Endodermal cell (in vitro differentiated cells): ENCODE data around the gene ARHGEF26. TPM values are rescaled to one million over a fixed set of nuclear protein-coding genes. Genes with fewer than 3 reads are reported as not detected.

Source experiments
- DNase-seq: peaks from one replicate; pipeline ENCODE4 v3.0.0-alpha.2; 2017
- H3K27ac ChIP-seq: 2 replicates; pipeline ENCODE4 v1.5.1; 2013; ENCODE audit warnings: mild to moderate bottlenecking, low read depth, low read length, moderate library complexity
- H3K27me3 ChIP-seq: 2 replicates; pipeline ENCODE4 v1.6.1; 2013; ENCODE audit warnings: mild to moderate bottlenecking, low read length, moderate library complexity; ENCODE audit not compliant: insufficient read depth, control insufficient read depth, poor library complexity, severe bottlenecking
- H3K36me3 ChIP-seq: 2 replicates; pipeline ENCODE4 v1.7.0; 2013; ENCODE audit warnings: mild to moderate bottlenecking, low read length, moderate library complexity; ENCODE audit not compliant: control insufficient read depth, insufficient read depth
- H3K4me1 ChIP-seq: one replicate; pipeline ENCODE4 v1.7.0; 2013; ENCODE audit warnings: low read length; ENCODE audit not compliant: control insufficient read depth, insufficient read depth
- H3K4me3 ChIP-seq: 2 replicates; pipeline ENCODE4 v1.5.1; 2013; ENCODE audit warnings: mild to moderate bottlenecking, low read length, moderate library complexity
- H3K9ac ChIP-seq: 2 replicates; pipeline ENCODE4 v1.6.1; 2013; ENCODE audit warnings: mild to moderate bottlenecking, low read length, moderate library complexity; ENCODE audit not compliant: poor library complexity, severe bottlenecking; ENCODE audit errors: extremely low read depth
- H3K9me3 ChIP-seq: 2 replicates; pipeline ENCODE4 v1.6.1; 2013; ENCODE audit warnings: mild to moderate bottlenecking, low read length, moderate library complexity; ENCODE audit not compliant: control insufficient read depth
- H3K27ac Mint-ChIP-seq: 2 replicates; pipeline ENCODE4 v1.8.0; 2020; ENCODE audit warnings: mixed read lengths
- H3K27me3 Mint-ChIP-seq: 2 replicates; pipeline ENCODE4 v1.8.0; 2021; ENCODE audit warnings: mild to moderate bottlenecking, mixed read lengths; ENCODE audit not compliant: insufficient read depth
- H3K36me3 Mint-ChIP-seq: 2 replicates; pipeline ENCODE4 v1.8.0; 2020; ENCODE audit warnings: low read depth, mixed read lengths
- H3K4me1 Mint-ChIP-seq: 2 replicates; pipeline ENCODE4 v1.8.0; 2020; ENCODE audit warnings: mixed read lengths
- H3K4me3 Mint-ChIP-seq: 2 replicates; pipeline ENCODE4 v1.8.0; 2020; ENCODE audit warnings: mild to moderate bottlenecking, moderate library complexity, mixed read lengths
- H3K9me3 Mint-ChIP-seq: 2 replicates; pipeline ENCODE4 v1.8.0; 2020; ENCODE audit warnings: mild to moderate bottlenecking, mixed read lengths
- WGBS, 2 experiments: methylation state at CpG; one replicate each; pipeline versions ENCODE4 v1.1.5 to v1.1.7; 2013; ENCODE audit warnings: missing lambda C conversion rate in 2 of 2, mixed read lengths in 1 of 2; ENCODE audit not compliant: insufficient coverage in 1 of 2, insufficient read length in 1 of 2; 5-methylcytosine and 5-hydroxymethylcytosine counted together
- total RNA-seq, 2 donors: library from RNA; stranded (reverse); fragmentation: NEBNext Ultra II Directional in 1 of 2; extraction: Animal tissue kit (Norgen Biotek cat#: 25700) in 1 of 2; gene quantifications; 2 replicates in 1 of 2; 3 replicates in 1 of 2; pipeline ENCODE4 v1.2.1, GENCODE V29; 2021
- TF ChIP-seq, protein P1 (sequence below): fragments of 200-600 bp; sonication (generic); conservative IDR thresholded peaks from 2 replicates; pipeline ENCODE4 v1.5.0; 2021; ENCODE audit warnings: antibody characterized with exemption, mild to moderate bottlenecking

Gene ARHGEF26
- total RNA-seq, 2 donors from 2014 or later = 10.1 to 12.4 TPM

DNA sequence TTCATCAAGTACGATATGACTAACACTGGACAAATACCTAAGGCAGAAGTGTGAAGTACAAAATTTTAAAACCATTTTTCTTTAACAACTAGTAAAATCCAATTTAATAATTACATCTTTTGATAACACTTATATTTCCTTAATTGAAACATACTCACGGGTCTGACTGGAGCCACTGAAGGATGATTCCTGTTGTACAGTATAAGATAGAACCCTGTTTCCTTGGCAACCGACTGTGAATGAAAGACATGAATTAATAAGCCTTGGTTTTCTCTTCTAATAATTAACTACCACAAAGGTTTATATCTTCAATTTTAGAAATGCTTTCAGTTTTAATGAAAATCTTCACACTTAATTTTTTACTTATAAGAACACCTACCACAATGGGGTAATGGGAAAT is 183.7 kb downstream of the ARHGEF26 start:
- TF ChIP-seq, protein P1, sequence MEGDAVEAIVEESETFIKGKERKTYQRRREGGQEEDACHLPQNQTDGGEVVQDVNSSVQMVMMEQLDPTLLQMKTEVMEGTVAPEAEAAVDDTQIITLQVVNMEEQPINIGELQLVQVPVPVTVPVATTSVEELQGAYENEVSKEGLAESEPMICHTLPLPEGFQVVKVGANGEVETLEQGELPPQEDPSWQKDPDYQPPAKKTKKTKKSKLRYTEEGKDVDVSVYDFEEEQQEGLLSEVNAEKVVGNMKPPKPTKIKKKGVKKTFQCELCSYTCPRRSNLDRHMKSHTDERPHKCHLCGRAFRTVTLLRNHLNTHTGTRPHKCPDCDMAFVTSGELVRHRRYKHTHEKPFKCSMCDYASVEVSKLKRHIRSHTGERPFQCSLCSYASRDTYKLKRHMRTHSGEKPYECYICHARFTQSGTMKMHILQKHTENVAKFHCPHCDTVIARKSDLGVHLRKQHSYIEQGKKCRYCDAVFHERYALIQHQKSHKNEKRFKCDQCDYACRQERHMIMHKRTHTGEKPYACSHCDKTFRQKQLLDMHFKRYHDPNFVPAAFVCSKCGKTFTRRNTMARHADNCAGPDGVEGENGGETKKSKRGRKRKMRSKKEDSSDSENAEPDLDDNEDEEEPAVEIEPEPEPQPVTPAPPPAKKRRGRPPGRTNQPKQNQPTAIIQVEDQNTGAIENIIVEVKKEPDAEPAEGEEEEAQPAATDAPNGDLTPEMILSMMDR = no peak
- peaks cover 64% of the 10 kb centered on the region for H3K36me3 Mint-ChIP-seq
- 94 to 100% methylated on average over 1 to 3 of the region's 3 CpGs for WGBS, 2 experiments
- H3K9ac ChIP-seq = no peak overlapping the region
- H3K4me3 Mint-ChIP-seq = no peak overlapping the region
- no peak overlapping the region for H3K27ac ChIP-seq
- no peaks in the 10 kb centered on the region for H3K4me1 Mint-ChIP-seq
- DNase-seq = no peak
- H3K27me3 Mint-ChIP-seq = no peaks in the 10 kb centered on the region
- no peaks in the 10 kb centered on the region for H3K27me3 ChIP-seq
- no peak overlapping the region for H3K4me3 ChIP-seq
- H3K36me3 ChIP-seq = peaks cover 100% of the 10 kb centered on the region
- H3K9me3 Mint-ChIP-seq = no peaks in the 10 kb centered on the region
- no peaks in the 10 kb centered on the region for H3K4me1 ChIP-seq
- no peaks in the 10 kb centered on the region for H3K9me3 ChIP-seq
- no peak overlapping the region for H3K27ac Mint-ChIP-seq

DNA sequence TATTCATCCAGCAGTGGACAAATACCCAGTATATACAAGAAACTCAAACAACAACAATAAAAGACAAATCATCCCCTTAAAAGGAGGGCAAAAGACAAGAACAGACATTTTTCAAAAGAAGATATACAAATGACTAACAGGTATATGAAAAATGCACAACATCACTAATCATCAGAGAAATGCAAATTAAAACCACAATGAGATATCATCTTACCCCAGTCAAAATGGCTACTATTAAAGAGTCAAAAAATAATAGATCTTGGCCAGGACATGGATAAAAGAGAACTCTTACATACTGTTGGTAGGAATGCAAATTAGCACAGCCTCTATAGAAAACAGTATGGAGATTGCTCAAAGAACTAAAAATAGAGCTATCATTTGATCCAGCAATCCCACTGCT is 186.2 kb downstream of the ARHGEF26 start:
- Histone ChIP-seq H3K9me3 (no peaks in the 10 kb centered on the region), H3K36me3 (peaks cover 88% of the 10 kb centered on the region), H3K4me1 (no peaks in the 10 kb centered on the region), H3K4me3 (no peak overlapping the region), H3K27me3 (no peaks in the 10 kb centered on the region), H3K27ac (no peak overlapping the region), H3K9ac (no peak overlapping the region)
- Mint-ChIP-seq H3K4me1 (no peaks in the 10 kb centered on the region), H3K27ac (no peak overlapping the region), H3K27me3 (no peaks in the 10 kb centered on the region), H3K36me3 (peaks cover 50% of the 10 kb centered on the region), H3K9me3 (no peaks in the 10 kb centered on the region), H3K4me3 (no peak overlapping the region)
- no peak for DNase-seq
- TF ChIP-seq, protein P1 = no peak

Other genes with a start within 250 kb of the ARHGEF26 start
- gene DHX36, start 203.1 kb downstream of the ARHGEF26 start, total RNA-seq = 10 to 100 TPM; 90.0 to 97.3 TPM